ENCODE measurements around the gene PSMA7.

PSMA7 gene

DNA sequence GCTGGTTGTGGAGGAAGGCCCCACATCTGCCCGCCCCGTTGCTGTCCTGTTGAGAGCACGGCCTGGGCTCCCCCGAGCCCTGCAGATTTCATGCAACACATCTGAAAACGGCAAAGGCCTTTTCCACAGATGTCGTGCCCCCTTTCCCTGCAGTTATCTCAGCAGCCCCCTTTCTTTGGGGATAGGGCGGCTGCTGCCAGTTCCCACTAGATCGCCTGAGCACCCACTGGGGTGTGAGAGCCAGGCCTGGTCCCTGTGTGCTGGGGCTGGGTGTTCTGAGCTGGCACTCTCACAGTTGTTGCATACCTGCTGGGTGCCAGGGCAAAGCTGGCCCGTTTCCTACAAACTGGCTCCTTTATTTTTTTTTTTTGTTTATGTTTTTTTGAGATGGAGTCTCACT, 27.3 kb upstream of the PSMA7 start:
- TF ChIP-seq, protein P1, sequence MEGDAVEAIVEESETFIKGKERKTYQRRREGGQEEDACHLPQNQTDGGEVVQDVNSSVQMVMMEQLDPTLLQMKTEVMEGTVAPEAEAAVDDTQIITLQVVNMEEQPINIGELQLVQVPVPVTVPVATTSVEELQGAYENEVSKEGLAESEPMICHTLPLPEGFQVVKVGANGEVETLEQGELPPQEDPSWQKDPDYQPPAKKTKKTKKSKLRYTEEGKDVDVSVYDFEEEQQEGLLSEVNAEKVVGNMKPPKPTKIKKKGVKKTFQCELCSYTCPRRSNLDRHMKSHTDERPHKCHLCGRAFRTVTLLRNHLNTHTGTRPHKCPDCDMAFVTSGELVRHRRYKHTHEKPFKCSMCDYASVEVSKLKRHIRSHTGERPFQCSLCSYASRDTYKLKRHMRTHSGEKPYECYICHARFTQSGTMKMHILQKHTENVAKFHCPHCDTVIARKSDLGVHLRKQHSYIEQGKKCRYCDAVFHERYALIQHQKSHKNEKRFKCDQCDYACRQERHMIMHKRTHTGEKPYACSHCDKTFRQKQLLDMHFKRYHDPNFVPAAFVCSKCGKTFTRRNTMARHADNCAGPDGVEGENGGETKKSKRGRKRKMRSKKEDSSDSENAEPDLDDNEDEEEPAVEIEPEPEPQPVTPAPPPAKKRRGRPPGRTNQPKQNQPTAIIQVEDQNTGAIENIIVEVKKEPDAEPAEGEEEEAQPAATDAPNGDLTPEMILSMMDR (IDR thresholded peaks at IDR 0.05; ENCODE audit: borderline replicate concordance, extremely low read depth, low read length, poor library complexity, severe bottlenecking): no peak
- no peak for TF ChIP-seq EZH2 (IDR thresholded peaks at IDR 0.05; ENCODE audit: borderline replicate concordance, low read depth, low read length, severe bottlenecking)
- ATAC-seq (ENCODE audit: insufficient read depth, low read depth): no peak
- no peak overlapping the region for H3K9ac ChIP-seq (ENCODE audit: low read depth, low read length)
- 0 out of 2 replicates have a peak, but pooled peaks cover 4% of the 10 kb centered on the region for H4K20me1 ChIP-seq (ENCODE audit: insufficient read depth, low read length)
- H3K4me3 ChIP-seq (ENCODE audit: low read depth in 1 of 2, low read length in 2 of 2): no peak overlapping the region
- peaks cover 65% of the 10 kb centered on the region for H3K36me3 ChIP-seq (ENCODE audit: insufficient read depth, low read length)
- no peaks in the 10 kb centered on the region for H3K4me1 ChIP-seq (ENCODE audit: insufficient read depth, low read length)
- no peaks in the 10 kb centered on the region for H3K79me2 ChIP-seq (ENCODE audit: insufficient read depth, low read length)
- H3K27me3 ChIP-seq (ENCODE audit: insufficient read depth, low read length, poor library complexity): no peaks in the 10 kb centered on the region
- no peak overlapping the region for H3K27ac ChIP-seq (ENCODE audit: low read length)
- no peak overlapping the region for H2AFZ ChIP-seq (ENCODE audit: low read depth, low read length)
- no peak for DNase-seq
- H3K9me3 ChIP-seq (ENCODE audit: insufficient read depth, low read length, severe bottlenecking): no peaks in the 10 kb centered on the region
- no peak overlapping the region for H3K4me2 ChIP-seq (ENCODE audit: insufficient read depth, low read length)

DNA sequence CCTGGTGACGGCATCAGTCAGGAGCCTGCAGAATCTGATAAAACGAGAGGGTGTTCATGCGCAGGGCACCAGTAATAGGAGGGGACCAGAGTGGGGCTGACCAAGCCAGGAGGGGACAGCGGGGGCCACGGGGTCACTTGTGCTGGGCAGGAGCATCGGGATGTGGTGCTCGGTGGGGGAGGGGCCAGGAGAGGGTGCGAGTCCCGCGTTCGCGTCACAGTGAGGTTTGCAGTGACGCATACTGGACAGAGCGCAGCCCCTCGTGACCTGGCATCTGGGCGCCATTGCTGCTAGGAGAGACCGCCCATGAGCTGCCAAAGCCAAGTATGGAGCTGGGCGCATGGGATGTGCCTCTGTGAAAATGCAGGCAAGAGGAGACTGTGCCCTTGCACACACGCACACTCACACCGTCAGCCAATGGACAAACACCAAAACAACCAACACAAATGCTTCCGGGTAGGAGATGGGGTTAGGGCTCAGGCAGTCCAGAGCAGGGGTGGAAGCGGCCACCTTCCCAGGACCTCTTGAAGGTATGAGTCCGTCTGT, 25.8 kb upstream of the PSMA7 start:
- Histone ChIP-seq H3K27ac (ENCODE audit: low read length) (no peak overlapping the region), H2AFZ (ENCODE audit: low read depth, low read length) (no peak overlapping the region), H3K4me3 (ENCODE audit: low read depth in 1 of 2, low read length in 2 of 2) (no peak overlapping the region), H3K4me2 (ENCODE audit: insufficient read depth, low read length) (no peak overlapping the region), H3K79me2 (ENCODE audit: insufficient read depth, low read length) (no peaks in the 10 kb centered on the region), H3K9me3 (ENCODE audit: insufficient read depth, low read length, severe bottlenecking) (no peaks in the 10 kb centered on the region), H3K4me1 (ENCODE audit: insufficient read depth, low read length) (no peaks in the 10 kb centered on the region), H3K36me3 (ENCODE audit: insufficient read depth, low read length) (peaks cover 66% of the 10 kb centered on the region), H3K9ac (ENCODE audit: low read depth, low read length) (no peak overlapping the region), H3K27me3 (ENCODE audit: insufficient read depth, low read length, poor library complexity) (no peaks in the 10 kb centered on the region), H4K20me1 (ENCODE audit: insufficient read depth, low read length) (peaks cover 10% of the 10 kb centered on the region; the same call in 1 of the 2 replicates)
- ATAC-seq (ENCODE audit: insufficient read depth, low read depth) (no peak), DNase-seq (no peak)
- no peak for TF ChIP-seq EZH2 (IDR thresholded peaks at IDR 0.05; ENCODE audit: borderline replicate concordance, low read depth, low read length, severe bottlenecking)
- TF ChIP-seq, protein P1 (IDR thresholded peaks at IDR 0.05; ENCODE audit: borderline replicate concordance, extremely low read depth, low read length, poor library complexity, severe bottlenecking): no peak

DNA sequence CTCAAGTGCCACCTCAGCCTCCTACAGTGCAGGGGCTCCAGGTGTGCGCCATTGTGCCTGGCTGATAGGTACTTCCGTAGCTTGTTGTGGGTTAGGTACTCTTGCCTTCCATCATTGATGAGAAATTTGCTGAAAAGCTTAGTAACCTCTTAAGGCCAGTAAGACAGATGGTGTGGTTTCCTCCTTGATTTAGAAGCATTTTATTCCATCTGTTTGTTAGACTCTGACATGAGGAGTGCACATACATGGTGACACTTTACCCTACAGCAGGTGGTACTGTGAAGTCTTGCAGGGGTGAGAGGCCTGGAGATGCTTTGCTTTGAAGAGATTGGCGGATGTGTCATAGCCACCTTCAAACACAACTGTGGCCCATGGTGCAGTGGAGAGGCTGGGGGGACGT, 24.9 kb upstream of the PSMA7 start:
- Histone ChIP-seq H3K27ac (ENCODE audit: low read length) (no peak overlapping the region), H3K9ac (ENCODE audit: low read depth, low read length) (no peak overlapping the region), H3K79me2 (ENCODE audit: insufficient read depth, low read length) (no peaks in the 10 kb centered on the region), H3K27me3 (ENCODE audit: insufficient read depth, low read length, poor library complexity) (no peaks in the 10 kb centered on the region), H3K4me2 (ENCODE audit: insufficient read depth, low read length) (no peak overlapping the region), H3K4me1 (ENCODE audit: insufficient read depth, low read length) (no peaks in the 10 kb centered on the region), H2AFZ (ENCODE audit: low read depth, low read length) (no peak overlapping the region), H4K20me1 (ENCODE audit: insufficient read depth, low read length) (peaks cover 10% of the 10 kb centered on the region; the same call in 1 of the 2 replicates), H3K36me3 (ENCODE audit: insufficient read depth, low read length) (peaks cover 70% of the 10 kb centered on the region), H3K4me3 (ENCODE audit: low read depth in 1 of 2, low read length in 2 of 2) (no peak overlapping the region), H3K9me3 (ENCODE audit: insufficient read depth, low read length, severe bottlenecking) (no peaks in the 10 kb centered on the region)
- no peak for TF ChIP-seq EZH2 (IDR thresholded peaks at IDR 0.05; ENCODE audit: borderline replicate concordance, low read depth, low read length, severe bottlenecking)
- TF ChIP-seq, protein P1 (IDR thresholded peaks at IDR 0.05; ENCODE audit: borderline replicate concordance, extremely low read depth, low read length, poor library complexity, severe bottlenecking): no peak
- ATAC-seq (ENCODE audit: insufficient read depth, low read depth) (no peak), DNase-seq (no peak)

Measured in DND-41 (cell line).